Keratinocyte (primary cell): Measurements from ENCODE around the gene EEPD1. TPM values are rescaled to one million over a fixed set of nuclear protein-coding genes. Genes with fewer than 3 reads are reported as not detected.

ENCODE experiments used
- DNase-seq: peaks from one replicate; pipeline ENCODE4 v3.0.0-alpha.2; 2011; ENCODE audit warnings: low read depth, missing footprints, low spot score
- FAIRE-seq: peaks from 2 replicates; lab custom pipeline; 2011; peaks lifted over from hg19 to GRCh38; lab: Jason Lieb, UNC
- H2AFZ ChIP-seq: 2 replicates; pipeline ENCODE4 v1.6.0; 2012; ENCODE audit warnings: low read length, control low read depth, inconsistent platforms; ENCODE audit not compliant: control insufficient read depth
- H3K27ac ChIP-seq: 2 replicates; pipeline ENCODE4 v1.5.1; 2011; ENCODE audit warnings: low read length; ENCODE audit not compliant: control insufficient read depth, insufficient read depth
- H3K27me3 ChIP-seq: 3 replicates; pipeline ENCODE4 v1.6.0; 2011; ENCODE audit warnings: low read length; ENCODE audit not compliant: control insufficient read depth, insufficient read depth; ENCODE audit errors: extremely low read depth
- H3K36me3 ChIP-seq, 2 experiments: 2 replicates in 1 of 2; 3 replicates in 1 of 2; pipeline ENCODE4 v1.5.1; 2011; ENCODE audit warnings: low read length in 2 of 2, mild to moderate bottlenecking in 1 of 2; ENCODE audit not compliant: control insufficient read depth in 2 of 2, insufficient read depth in 2 of 2; ENCODE audit errors: extremely low read depth in 1 of 2
- H3K4me1 ChIP-seq: 3 replicates; pipeline ENCODE4 v1.5.1; 2011; ENCODE audit warnings: low read length; ENCODE audit not compliant: control insufficient read depth, insufficient read depth; ENCODE audit errors: extremely low read depth
- H3K4me2 ChIP-seq: 3 replicates; pipeline ENCODE4 v1.6.0; 2011; ENCODE audit warnings: low read depth, low read length; ENCODE audit not compliant: control insufficient read depth, insufficient read depth; ENCODE audit errors: extremely low read depth
- H3K4me3 ChIP-seq, 3 experiments: fragments of 200-600 bp in 1 of 3; sonication (generic) in 1 of 3; 2 replicates in 2 of 3; 3 replicates in 1 of 3; pipeline ENCODE4 v1.5.1; 2011 to 2016; ENCODE audit warnings: low read length in 3 of 3, mild to moderate bottlenecking in 3 of 3, control low read depth in 2 of 3, inconsistent platforms in 1 of 3, low read depth in 1 of 3, mixed read lengths in 1 of 3, mixed run types in 1 of 3, moderate library complexity in 1 of 3; ENCODE audit not compliant: control insufficient read depth in 2 of 3, insufficient read depth in 2 of 3; ENCODE audit errors: extremely low read depth in 1 of 3
- H3K79me2 ChIP-seq: 2 replicates; pipeline ENCODE4 v1.6.0; 2012; ENCODE audit warnings: low read length; ENCODE audit not compliant: control insufficient read depth, insufficient read depth
- H3K9ac ChIP-seq: 3 replicates; pipeline ENCODE4 v1.6.0; 2011; ENCODE audit warnings: low read length; ENCODE audit not compliant: control insufficient read depth, insufficient read depth; ENCODE audit errors: extremely low read depth
- H3K9me1 ChIP-seq: 3 replicates; pipeline ENCODE4 v1.6.0; 2011; ENCODE audit warnings: low read length; ENCODE audit not compliant: control insufficient read depth, insufficient read depth; ENCODE audit errors: extremely low read depth
- H3K9me3 ChIP-seq: 2 replicates; pipeline ENCODE4 v1.5.1; 2012; ENCODE audit warnings: low read depth, low read length; ENCODE audit not compliant: control insufficient read depth
- H4K20me1 ChIP-seq: 3 replicates; pipeline ENCODE4 v1.6.0; 2011; ENCODE audit warnings: low read length; ENCODE audit not compliant: control insufficient read depth, insufficient read depth; ENCODE audit errors: extremely low read depth
- CTCF ChIP-seq, 3 experiments: IDR thresholded peaks in 1 of 3; conservative IDR thresholded peaks in 1 of 3; optimal IDR thresholded peaks in 1 of 3; 2 replicates in 2 of 3; 3 replicates in 1 of 3; pipeline versions ENCODE3 to v1.5.1; 2011; ENCODE audit warnings: low read length in 3 of 3, mild to moderate bottlenecking in 3 of 3, moderate library complexity in 2 of 3, control low read depth in 1 of 3, inconsistent platforms in 1 of 3; ENCODE audit not compliant: insufficient read depth in 2 of 3; ENCODE audit errors: extremely low read depth in 1 of 3
- EZH2 ChIP-seq: IDR thresholded peaks from one replicate; pipeline ENCODE4 v1.6.1; 2012; ENCODE audit warnings: inconsistent platforms, mild to moderate bottlenecking, low read length, moderate library complexity
- dilution Hi-C: fragments of 300-500 bp; cut with MboI; formaldehyde crosslinking; loops from one replicate; pipeline ENCODE4 v1.7.0; 2020; ENCODE audit warnings: low sequenced_read_pairs; ENCODE audit not compliant: extremely low pct_ligation_motif_present
- polyA plus RNA-seq, 5 experiments: library from polyadenylated mRNA; depleted of rRNA in 3 of 5; stranded (reverse) in 3 of 5; stranded (forward) in 1 of 5; unstranded in 1 of 5; fragments of >200 nt; gene quantifications; 1 replicate in 1 of 5; 2 replicates in 3 of 5; 3 replicates in 1 of 5; pipeline versions ENCODE4 v1.2.1 to v1.2.3, GENCODE V29; 2011 to 2012; ENCODE audit warnings: missing spikeins in 2 of 5, low read depth in 1 of 5, low replicate concordance in 1 of 5

The EEPD1 gene
- polyA plus RNA-seq, 1 donor (not counting 4 experiments of a cell fraction or from before 2014, with no cell fraction given), result 1.2 TPM

- Histone ChIP-seq H4K20me1 (no peaks in the 10 kb centered on the region), H3K9me3 (no peaks in the 10 kb centered on the region), H3K79me2 (no peaks in the 10 kb centered on the region), H3K4me1 (no peaks in the 10 kb centered on the region), H3K27me3 (no peaks in the 10 kb centered on the region), H3K4me2 (no peak overlapping the region), H3K9me1 (no peaks in the 10 kb centered on the region), H3K9ac (no peak overlapping the region), H2AFZ (no peak overlapping the region), H3K27ac (no peak overlapping the region), H3K36me3 (no peaks in the 10 kb centered on the region), H3K4me3 (no peak overlapping the region)
- dilution Hi-C loops, result no loop called here
- DNase-seq, result no peak
- FAIRE-seq, result no peak
- TF ChIP-seq CTCF (optimal IDR thresholded peaks at IDR 0.05 in 1 of 3, IDR thresholded peaks at IDR 0.05 in 1 of 3, conservative IDR thresholded peaks at IDR 0.05 in 1 of 3; ENCODE audit: extremely low read depth in 1 of 3, insufficient read depth in 2 of 3, low read length in 3 of 3), result no peak
- no peak for TF ChIP-seq EZH2
Observed at GRCh38 chr7:36204929-36205635, 52.0 kb downstream of the EEPD1 start.

DNA sequence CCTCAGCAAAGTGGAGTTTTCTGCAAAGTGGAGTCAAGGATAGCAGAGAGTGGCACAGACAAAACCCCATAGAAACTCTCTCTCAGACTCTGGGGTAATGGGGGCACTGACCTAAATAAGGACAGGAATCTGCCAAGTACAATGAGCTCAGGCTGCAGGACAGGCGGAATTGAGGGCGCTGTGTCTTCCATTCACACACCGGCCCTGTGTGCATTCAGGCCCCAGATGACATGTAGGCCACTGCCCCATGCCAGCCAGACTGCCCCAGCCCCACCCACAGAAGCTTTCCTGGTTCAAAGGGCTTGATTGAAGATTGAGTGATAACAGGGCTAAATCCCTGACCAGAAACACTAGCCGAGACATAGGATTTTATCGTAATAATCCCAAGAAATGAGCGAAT lies 52.7 kb downstream of the EEPD1 start:
- DNase-seq (no peak), FAIRE-seq (no peak)
- no peak overlapping the region for H3K27ac ChIP-seq
- no peaks in the 10 kb centered on the region for H3K9me3 ChIP-seq
- H3K4me2 ChIP-seq, result no peak overlapping the region
- H3K36me3 ChIP-seq, result no peaks in the 10 kb centered on the region
- no peak overlapping the region for H3K9ac ChIP-seq
- no peaks in the 10 kb centered on the region for H3K4me1 ChIP-seq
- H4K20me1 ChIP-seq, result no peaks in the 10 kb centered on the region
- H3K9me1 ChIP-seq, result no peaks in the 10 kb centered on the region
- H3K4me3 ChIP-seq, result no peak overlapping the region
- no peaks in the 10 kb centered on the region for H3K79me2 ChIP-seq
- no peaks in the 10 kb centered on the region for H3K27me3 ChIP-seq
- TF ChIP-seq CTCF (optimal IDR thresholded peaks at IDR 0.05 in 1 of 3, IDR thresholded peaks at IDR 0.05 in 1 of 3, conservative IDR thresholded peaks at IDR 0.05 in 1 of 3; ENCODE audit: extremely low read depth in 1 of 3, insufficient read depth in 2 of 3, low read length in 3 of 3), result no peak
- no peak for TF ChIP-seq EZH2
- H2AFZ ChIP-seq, result no peak overlapping the region
- dilution Hi-C loops, result no loop called here
